Measurements from ENCODE around the gene SYT9.

SYT9 gene

DNA sequence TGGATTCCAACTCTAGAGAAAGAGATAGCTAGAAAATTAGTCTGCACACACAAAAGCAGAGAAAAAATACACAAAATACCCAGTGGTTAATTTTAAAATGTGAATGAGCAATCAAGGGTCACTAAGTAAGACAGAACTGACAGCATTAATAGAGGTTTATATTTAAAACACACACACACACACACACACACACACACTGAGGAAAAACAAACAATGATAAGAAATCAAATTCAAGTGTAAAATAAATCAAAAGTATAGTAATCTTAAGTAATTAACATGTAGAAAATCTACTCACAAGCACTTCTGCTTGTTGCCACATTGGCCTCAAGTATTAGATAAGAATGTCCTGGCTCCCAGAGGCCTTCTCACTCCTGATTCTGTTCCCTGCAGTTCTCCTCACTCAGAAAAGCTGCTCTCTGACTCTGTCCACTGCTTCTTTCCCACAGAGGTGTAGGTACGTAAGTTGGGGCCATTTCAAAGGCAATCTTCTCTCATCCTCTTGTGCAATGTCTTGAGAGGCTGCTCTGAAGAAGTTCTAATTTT is 200.3 kb downstream of the SYT9 start:
- no peak for ATAC-seq
- no peak for TF ChIP-seq ZNF8 (CRISPR knock-in tag; IDR thresholded peaks at IDR 0.05)
- TF ChIP-seq ARNTL (CRISPR knock-in tag; IDR thresholded peaks at IDR 0.05; ENCODE audit: borderline replicate concordance, low read depth) = no peak
- no peak for TF ChIP-seq ZC3H10 (CRISPR knock-in tag; IDR thresholded peaks at IDR 0.05)
- TF ChIP-seq BACH2 (CRISPR knock-in tag; IDR thresholded peaks at IDR 0.05; ENCODE audit: borderline replicate concordance) = no peak
- TF ChIP-seq GLIS3 (CRISPR knock-in tag; IDR thresholded peaks at IDR 0.05) = no peak
- no peak for TF ChIP-seq ISL1 (CRISPR knock-in tag; IDR thresholded peaks at IDR 0.05)
- no peak for TF ChIP-seq RARB (CRISPR knock-in tag; IDR thresholded peaks at IDR 0.05)
- TF ChIP-seq ZNF70 (CRISPR knock-in tag; IDR thresholded peaks at IDR 0.05) = no peak
- TF ChIP-seq ZNF565 (CRISPR knock-in tag; conservative IDR thresholded peaks at IDR 0.05; ENCODE audit: low read depth) = no peak
- TF ChIP-seq, protein P1, sequence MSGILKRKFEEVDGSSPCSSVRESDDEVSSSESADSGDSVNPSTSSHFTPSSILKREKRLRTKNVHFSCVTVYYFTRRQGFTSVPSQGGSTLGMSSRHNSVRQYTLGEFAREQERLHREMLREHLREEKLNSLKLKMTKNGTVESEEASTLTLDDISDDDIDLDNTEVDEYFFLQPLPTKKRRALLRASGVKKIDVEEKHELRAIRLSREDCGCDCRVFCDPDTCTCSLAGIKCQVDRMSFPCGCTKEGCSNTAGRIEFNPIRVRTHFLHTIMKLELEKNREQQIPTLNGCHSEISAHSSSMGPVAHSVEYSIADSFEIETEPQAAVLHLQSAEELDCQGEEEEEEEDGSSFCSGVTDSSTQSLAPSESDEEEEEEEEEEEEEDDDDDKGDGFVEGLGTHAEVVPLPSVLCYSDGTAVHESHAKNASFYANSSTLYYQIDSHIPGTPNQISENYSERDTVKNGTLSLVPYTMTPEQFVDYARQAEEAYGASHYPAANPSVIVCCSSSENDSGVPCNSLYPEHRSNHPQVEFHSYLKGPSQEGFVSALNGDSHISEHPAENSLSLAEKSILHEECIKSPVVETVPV (CRISPR knock-in tag; IDR thresholded peaks at IDR 0.05) = no peak
- TF ChIP-seq, protein P2, sequence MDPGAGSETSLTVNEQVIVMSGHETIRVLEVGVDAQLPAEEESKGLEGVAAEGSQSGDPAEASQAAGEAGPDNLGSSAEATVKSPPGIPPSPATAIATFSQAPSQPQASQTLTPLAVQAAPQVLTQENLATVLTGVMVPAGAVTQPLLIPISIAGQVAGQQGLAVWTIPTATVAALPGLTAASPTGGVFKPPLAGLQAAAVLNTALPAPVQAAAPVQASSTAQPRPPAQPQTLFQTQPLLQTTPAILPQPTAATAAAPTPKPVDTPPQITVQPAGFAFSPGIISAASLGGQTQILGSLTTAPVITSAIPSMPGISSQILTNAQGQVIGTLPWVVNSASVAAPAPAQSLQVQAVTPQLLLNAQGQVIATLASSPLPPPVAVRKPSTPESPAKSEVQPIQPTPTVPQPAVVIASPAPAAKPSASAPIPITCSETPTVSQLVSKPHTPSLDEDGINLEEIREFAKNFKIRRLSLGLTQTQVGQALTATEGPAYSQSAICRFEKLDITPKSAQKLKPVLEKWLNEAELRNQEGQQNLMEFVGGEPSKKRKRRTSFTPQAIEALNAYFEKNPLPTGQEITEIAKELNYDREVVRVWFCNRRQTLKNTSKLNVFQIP (CRISPR knock-in tag; IDR thresholded peaks at IDR 0.05; ENCODE audit: borderline replicate concordance, low read depth) = no peak
- TF ChIP-seq SNAI2 (CRISPR knock-in tag; IDR thresholded peaks at IDR 0.05) = no peak
- TF ChIP-seq, protein P3, sequence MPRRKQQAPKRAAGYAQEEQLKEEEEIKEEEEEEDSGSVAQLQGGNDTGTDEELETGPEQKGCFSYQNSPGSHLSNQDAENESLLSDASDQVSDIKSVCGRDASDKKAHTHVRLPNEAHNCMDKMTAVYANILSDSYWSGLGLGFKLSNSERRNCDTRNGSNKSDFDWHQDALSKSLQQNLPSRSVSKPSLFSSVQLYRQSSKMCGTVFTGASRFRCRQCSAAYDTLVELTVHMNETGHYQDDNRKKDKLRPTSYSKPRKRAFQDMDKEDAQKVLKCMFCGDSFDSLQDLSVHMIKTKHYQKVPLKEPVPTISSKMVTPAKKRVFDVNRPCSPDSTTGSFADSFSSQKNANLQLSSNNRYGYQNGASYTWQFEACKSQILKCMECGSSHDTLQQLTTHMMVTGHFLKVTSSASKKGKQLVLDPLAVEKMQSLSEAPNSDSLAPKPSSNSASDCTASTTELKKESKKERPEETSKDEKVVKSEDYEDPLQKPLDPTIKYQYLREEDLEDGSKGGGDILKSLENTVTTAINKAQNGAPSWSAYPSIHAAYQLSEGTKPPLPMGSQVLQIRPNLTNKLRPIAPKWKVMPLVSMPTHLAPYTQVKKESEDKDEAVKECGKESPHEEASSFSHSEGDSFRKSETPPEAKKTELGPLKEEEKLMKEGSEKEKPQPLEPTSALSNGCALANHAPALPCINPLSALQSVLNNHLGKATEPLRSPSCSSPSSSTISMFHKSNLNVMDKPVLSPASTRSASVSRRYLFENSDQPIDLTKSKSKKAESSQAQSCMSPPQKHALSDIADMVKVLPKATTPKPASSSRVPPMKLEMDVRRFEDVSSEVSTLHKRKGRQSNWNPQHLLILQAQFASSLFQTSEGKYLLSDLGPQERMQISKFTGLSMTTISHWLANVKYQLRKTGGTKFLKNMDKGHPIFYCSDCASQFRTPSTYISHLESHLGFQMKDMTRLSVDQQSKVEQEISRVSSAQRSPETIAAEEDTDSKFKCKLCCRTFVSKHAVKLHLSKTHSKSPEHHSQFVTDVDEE (CRISPR knock-in tag; IDR thresholded peaks at IDR 0.05) = no peak
- TF ChIP-seq, protein P4, sequence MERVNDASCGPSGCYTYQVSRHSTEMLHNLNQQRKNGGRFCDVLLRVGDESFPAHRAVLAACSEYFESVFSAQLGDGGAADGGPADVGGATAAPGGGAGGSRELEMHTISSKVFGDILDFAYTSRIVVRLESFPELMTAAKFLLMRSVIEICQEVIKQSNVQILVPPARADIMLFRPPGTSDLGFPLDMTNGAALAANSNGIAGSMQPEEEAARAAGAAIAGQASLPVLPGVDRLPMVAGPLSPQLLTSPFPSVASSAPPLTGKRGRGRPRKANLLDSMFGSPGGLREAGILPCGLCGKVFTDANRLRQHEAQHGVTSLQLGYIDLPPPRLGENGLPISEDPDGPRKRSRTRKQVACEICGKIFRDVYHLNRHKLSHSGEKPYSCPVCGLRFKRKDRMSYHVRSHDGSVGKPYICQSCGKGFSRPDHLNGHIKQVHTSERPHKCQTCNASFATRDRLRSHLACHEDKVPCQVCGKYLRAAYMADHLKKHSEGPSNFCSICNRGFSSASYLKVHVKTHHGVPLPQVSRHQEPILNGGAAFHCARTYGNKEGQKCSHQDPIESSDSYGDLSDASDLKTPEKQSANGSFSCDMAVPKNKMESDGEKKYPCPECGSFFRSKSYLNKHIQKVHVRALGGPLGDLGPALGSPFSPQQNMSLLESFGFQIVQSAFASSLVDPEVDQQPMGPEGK (CRISPR knock-in tag; IDR thresholded peaks at IDR 0.05; ENCODE audit: borderline replicate concordance) = no peak
- no peak for TF ChIP-seq TOX (CRISPR knock-in tag; IDR thresholded peaks at IDR 0.05; ENCODE audit: borderline replicate concordance)
- TF ChIP-seq, protein P5, sequence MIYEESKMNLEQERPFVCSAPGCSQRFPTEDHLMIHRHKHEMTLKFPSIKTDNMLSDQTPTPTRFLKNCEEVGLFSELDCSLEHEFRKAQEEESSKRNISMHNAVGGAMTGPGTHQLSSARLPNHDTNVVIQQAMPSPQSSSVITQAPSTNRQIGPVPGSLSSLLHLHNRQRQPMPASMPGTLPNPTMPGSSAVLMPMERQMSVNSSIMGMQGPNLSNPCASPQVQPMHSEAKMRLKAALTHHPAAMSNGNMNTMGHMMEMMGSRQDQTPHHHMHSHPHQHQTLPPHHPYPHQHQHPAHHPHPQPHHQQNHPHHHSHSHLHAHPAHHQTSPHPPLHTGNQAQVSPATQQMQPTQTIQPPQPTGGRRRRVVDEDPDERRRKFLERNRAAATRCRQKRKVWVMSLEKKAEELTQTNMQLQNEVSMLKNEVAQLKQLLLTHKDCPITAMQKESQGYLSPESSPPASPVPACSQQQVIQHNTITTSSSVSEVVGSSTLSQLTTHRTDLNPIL (CRISPR knock-in tag; IDR thresholded peaks at IDR 0.05; ENCODE audit: low read depth) = no peak
- TF ChIP-seq PPARA (CRISPR knock-in tag; IDR thresholded peaks at IDR 0.05; ENCODE audit: borderline replicate concordance) = no peak
- no peak for TF ChIP-seq CSDC2 (CRISPR knock-in tag; IDR thresholded peaks at IDR 0.05)
- TF ChIP-seq OSR1 (CRISPR knock-in tag; IDR thresholded peaks at IDR 0.05) = no peak

DNA sequence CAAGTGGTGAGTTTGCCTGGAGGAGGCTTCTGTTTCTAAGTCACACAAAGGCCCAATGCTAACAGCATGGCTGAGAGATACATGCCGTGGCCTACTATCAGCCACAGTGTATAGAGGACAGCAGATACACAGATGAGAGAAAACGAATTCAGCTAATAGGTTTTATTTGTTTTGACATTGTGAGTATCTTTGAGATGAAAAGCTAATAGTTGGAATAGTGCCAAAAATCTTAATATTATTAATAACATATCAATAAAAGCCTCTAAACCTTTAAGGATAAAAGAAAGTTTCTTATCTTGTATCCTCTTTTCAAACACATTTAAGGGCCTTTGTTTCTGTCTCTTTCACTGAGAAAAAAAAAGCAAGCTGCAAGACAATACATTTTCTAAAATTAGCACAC is 203.2 kb downstream of the SYT9 start:
- TF ChIP-seq ZFP3 (CRISPR knock-in tag; IDR thresholded peaks at IDR 0.05) = no peak
- TF ChIP-seq CSDC2 (CRISPR knock-in tag; IDR thresholded peaks at IDR 0.05) = no peak
- no peak for TF ChIP-seq BACH2 (CRISPR knock-in tag; IDR thresholded peaks at IDR 0.05; ENCODE audit: borderline replicate concordance)
- no peak for TF ChIP-seq ZNF565 (CRISPR knock-in tag; conservative IDR thresholded peaks at IDR 0.05; ENCODE audit: low read depth)
- TF ChIP-seq, protein P3 (CRISPR knock-in tag; IDR thresholded peaks at IDR 0.05) = no peak
- ATAC-seq = no peak
